ENCODE measurements around the gene UGDH. TPM values are rescaled to one million over a fixed set of nuclear protein-coding genes. Genes with fewer than 3 reads are reported as not detected.

UGDH gene
- polyA plus RNA-seq, 1 donor (not counting 4 experiments of a cell fraction or from before 2014, with no cell fraction given), result 39.4 TPM

GRCh38 chr4:39467464-39467863 is 59.8 kb downstream of the UGDH start:
- Histone ChIP-seq H3K27ac (ENCODE audit: control insufficient read depth, insufficient read depth, low read length) (no peak overlapping the region), H3K9me3 (ENCODE audit: control insufficient read depth, low read depth, low read length) (no peaks in the 10 kb centered on the region), H3K9ac (ENCODE audit: control insufficient read depth, extremely low read depth, insufficient read depth, low read length) (no peak overlapping the region), H3K4me1 (ENCODE audit: control insufficient read depth, extremely low read depth, insufficient read depth, low read length) (no peaks in the 10 kb centered on the region), H4K20me1 (ENCODE audit: control insufficient read depth, extremely low read depth, insufficient read depth, low read length) (no peaks in the 10 kb centered on the region), H3K4me2 (ENCODE audit: control insufficient read depth, extremely low read depth, insufficient read depth, low read depth, low read length) (no peak overlapping the region), H3K27me3 (ENCODE audit: control insufficient read depth, extremely low read depth, insufficient read depth, low read length) (no peaks in the 10 kb centered on the region), H3K36me3 (ENCODE audit: control insufficient read depth in 2 of 2, extremely low read depth in 1 of 2, insufficient read depth in 2 of 2, low read length in 2 of 2) (peaks cover 6 to 27% of the 10 kb centered on the region in 2 experiments), H3K79me2 (ENCODE audit: control insufficient read depth, insufficient read depth, low read length) (no peaks in the 10 kb centered on the region), H2AFZ (ENCODE audit: control insufficient read depth, low read length) (no peak overlapping the region), H3K9me1 (ENCODE audit: control insufficient read depth, extremely low read depth, insufficient read depth, low read length) (no peaks in the 10 kb centered on the region), H3K4me3 (ENCODE audit: control insufficient read depth in 2 of 3, extremely low read depth in 1 of 3, insufficient read depth in 2 of 3, low read depth in 1 of 3, low read length in 3 of 3) (no peak overlapping the region)
- FAIRE-seq (no peak), DNase-seq (ENCODE audit: low read depth, low spot score) (no peak)
- no peak for TF ChIP-seq CTCF (optimal IDR thresholded peaks at IDR 0.05 in 1 of 3, IDR thresholded peaks at IDR 0.05 in 1 of 3, conservative IDR thresholded peaks at IDR 0.05 in 1 of 3; ENCODE audit: extremely low read depth in 1 of 3, insufficient read depth in 2 of 3, low read length in 3 of 3)
- no peak for TF ChIP-seq EZH2 (IDR thresholded peaks at IDR 0.05; ENCODE audit: low read length)
- dilution Hi-C loops (cut with MboI; ENCODE audit: extremely low pct_ligation_motif_present, low sequenced_read_pairs), result no loop called here

- Histone ChIP-seq H2AFZ (ENCODE audit: control insufficient read depth, low read length) (no peak overlapping the region), H3K4me1 (ENCODE audit: control insufficient read depth, extremely low read depth, insufficient read depth, low read length) (no peaks in the 10 kb centered on the region), H3K4me2 (ENCODE audit: control insufficient read depth, extremely low read depth, insufficient read depth, low read depth, low read length) (no peak overlapping the region), H3K9ac (ENCODE audit: control insufficient read depth, extremely low read depth, insufficient read depth, low read length) (no peak overlapping the region), H3K9me3 (ENCODE audit: control insufficient read depth, low read depth, low read length) (no peaks in the 10 kb centered on the region), H3K36me3 (ENCODE audit: control insufficient read depth in 2 of 2, extremely low read depth in 1 of 2, insufficient read depth in 2 of 2, low read length in 2 of 2) (peaks cover 4 to 26% of the 10 kb centered on the region in 2 experiments), H4K20me1 (ENCODE audit: control insufficient read depth, extremely low read depth, insufficient read depth, low read length) (no peaks in the 10 kb centered on the region), H3K27me3 (ENCODE audit: control insufficient read depth, extremely low read depth, insufficient read depth, low read length) (no peaks in the 10 kb centered on the region), H3K27ac (ENCODE audit: control insufficient read depth, insufficient read depth, low read length) (no peak overlapping the region), H3K79me2 (ENCODE audit: control insufficient read depth, insufficient read depth, low read length) (no peaks in the 10 kb centered on the region), H3K4me3 (ENCODE audit: control insufficient read depth in 2 of 3, extremely low read depth in 1 of 3, insufficient read depth in 2 of 3, low read depth in 1 of 3, low read length in 3 of 3) (no peak overlapping the region), H3K9me1 (ENCODE audit: control insufficient read depth, extremely low read depth, insufficient read depth, low read length) (no peaks in the 10 kb centered on the region)
- TF ChIP-seq CTCF (optimal IDR thresholded peaks at IDR 0.05 in 1 of 3, IDR thresholded peaks at IDR 0.05 in 1 of 3, conservative IDR thresholded peaks at IDR 0.05 in 1 of 3; ENCODE audit: extremely low read depth in 1 of 3, insufficient read depth in 2 of 3, low read length in 3 of 3) (no peak), EZH2 (IDR thresholded peaks at IDR 0.05; ENCODE audit: low read length) (no peak)
- no peak for DNase-seq (ENCODE audit: low read depth, low spot score)
- no peak for FAIRE-seq
- dilution Hi-C loops (cut with MboI; ENCODE audit: extremely low pct_ligation_motif_present, low sequenced_read_pairs), result no loop called here
These were observed 60.5 kb downstream of the UGDH start for GRCh38 chr4:39466747-39467146.
